ENCODE measurements around the gene PRSS33.

The PRSS33 gene

DNA sequence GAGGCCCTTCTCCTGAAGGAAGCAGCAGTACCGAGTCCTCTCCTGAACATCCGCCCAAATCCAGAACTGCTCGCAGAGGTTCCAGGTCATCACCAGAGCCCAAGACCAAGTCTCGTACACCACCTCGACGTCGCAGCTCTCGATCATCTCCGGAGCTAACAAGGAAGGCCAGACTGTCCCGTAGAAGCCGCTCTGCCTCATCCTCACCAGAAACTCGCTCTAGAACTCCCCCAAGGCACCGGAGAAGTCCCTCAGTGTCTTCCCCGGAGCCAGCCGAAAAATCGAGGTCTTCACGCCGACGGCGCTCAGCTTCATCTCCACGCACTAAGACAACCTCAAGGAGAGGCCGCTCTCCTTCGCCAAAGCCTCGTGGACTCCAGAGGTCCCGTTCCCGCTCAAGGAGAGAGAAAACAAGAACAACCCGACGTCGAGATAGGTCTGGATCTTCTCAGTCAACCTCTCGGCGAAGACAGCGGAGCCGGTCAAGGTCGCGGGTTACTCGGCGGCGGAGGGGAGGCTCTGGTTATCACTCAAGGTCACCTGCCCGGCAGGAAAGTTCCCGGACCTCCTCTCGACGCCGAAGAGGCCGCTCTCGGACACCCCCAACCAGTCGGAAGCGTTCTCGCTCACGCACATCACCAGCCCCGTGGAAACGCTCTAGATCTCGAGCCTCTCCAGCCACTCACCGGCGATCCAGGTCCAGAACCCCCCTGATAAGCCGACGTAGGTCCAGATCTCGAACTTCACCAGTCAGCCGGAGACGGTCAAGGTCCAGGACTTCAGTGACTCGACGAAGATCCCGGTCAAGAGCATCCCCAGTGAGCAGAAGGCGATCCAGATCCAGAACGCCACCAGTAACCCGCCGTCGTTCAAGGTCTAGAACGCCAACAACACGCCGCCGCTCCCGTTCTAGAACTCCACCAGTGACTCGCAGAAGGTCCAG lies 21.6 kb downstream of the PRSS33 start:
- in situ Hi-C loops (cut with MboI; ENCODE audit: low sequenced_read_pairs), result no loop called here

- in situ Hi-C loops (cut with MboI; ENCODE audit: low sequenced_read_pairs), result no loop called here
Measured at GRCh38 chr16:2764718-2765117, 22.6 kb downstream of the PRSS33 start.

- in situ Hi-C loops (cut with MboI; ENCODE audit: low sequenced_read_pairs), result no loop called here
Measured at GRCh38 chr16:2763173-2763572, 24.2 kb downstream of the PRSS33 start.

- in situ Hi-C loops (cut with MboI; ENCODE audit: low sequenced_read_pairs), result no loop called here
Measured at GRCh38 chr16:2762711-2763110, 24.6 kb downstream of the PRSS33 start.

DNA sequence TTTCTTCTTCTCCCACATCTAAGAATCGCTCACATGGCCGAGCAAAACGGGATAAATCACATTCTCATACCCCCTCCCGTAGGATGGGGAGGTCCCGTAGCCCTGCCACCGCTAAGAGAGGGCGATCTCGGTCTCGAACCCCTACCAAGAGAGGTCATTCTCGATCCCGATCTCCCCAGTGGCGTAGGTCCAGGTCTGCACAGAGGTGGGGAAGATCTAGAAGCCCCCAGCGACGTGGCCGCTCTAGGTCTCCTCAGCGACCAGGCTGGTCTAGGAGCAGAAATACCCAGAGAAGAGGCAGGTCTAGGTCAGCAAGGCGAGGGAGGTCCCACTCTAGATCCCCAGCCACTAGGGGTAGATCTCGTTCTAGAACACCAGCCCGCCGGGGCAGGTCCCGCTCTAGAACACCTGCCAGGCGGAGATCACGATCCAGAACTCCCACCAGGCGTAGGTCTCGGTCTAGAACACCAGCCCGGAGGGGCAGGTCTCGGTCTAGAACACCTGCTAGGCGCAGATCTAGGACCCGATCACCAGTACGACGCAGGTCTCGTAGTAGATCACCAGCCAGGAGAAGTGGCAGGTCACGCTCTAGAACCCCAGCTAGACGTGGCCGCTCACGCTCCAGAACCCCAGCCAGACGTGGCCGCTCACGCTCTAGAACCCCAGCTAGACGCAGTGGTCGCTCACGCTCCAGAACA lies 25.3 kb downstream of the PRSS33 start:
- in situ Hi-C loops (cut with MboI; ENCODE audit: low sequenced_read_pairs), result no loop called here

- in situ Hi-C loops (cut with MboI; ENCODE audit: low sequenced_read_pairs), result no loop called here
Measured at GRCh38 chr16:2761472-2761871, 25.9 kb downstream of the PRSS33 start.

DNA sequence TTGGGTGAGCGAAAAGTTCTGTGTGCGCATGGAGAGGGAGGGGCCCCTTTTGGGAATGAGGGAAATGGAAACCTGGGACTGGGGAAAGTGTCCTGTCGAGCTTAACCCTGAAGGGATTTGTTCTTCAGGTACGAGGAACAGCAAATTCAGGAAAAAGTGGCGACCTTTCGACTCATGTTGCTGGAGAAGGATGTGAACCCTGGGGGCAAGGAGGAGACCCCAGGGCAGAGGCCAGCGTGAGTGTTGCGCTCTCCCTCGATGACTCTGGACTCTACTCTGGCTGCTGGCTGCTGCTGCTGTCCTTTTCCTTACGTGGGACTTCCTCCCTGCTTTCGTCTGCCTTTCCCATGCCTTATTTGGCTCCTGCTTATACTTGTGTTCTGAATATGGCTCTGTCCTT lies 30.0 kb downstream of the PRSS33 start:
- in situ Hi-C loops (cut with MboI; ENCODE audit: low sequenced_read_pairs), result no loop called here

GRCh38 chr16:2756288-2757015 lies 30.9 kb downstream of the PRSS33 start:
- in situ Hi-C loops (cut with MboI; ENCODE audit: low sequenced_read_pairs), result no loop called here

DNA sequence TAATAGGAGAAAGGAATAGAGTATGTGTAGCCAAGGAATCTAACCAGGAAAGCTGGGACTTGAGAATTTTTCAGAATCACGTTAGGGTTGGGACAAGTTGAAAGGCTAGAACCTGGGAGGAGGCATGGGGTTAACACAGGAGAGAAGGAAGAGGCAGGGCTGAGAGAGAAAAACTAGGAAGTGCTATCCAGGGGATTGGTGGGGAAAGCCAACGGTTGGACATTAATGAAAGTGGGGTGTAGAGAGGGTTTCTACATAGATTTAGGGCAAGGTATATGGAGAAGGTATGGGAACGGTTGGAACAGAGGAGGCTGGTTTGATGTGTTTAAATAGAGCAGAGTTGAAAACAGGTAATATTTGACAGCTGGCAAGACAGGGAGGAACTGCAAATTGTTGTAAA lies 32.2 kb downstream of the PRSS33 start:
- in situ Hi-C loops (cut with MboI; ENCODE audit: low sequenced_read_pairs), result no loop called here

GRCh38 chr16:2753733-2754020 lies 33.7 kb downstream of the PRSS33 start:
- in situ Hi-C loops (cut with MboI; ENCODE audit: low sequenced_read_pairs), result no loop called here

DNA sequence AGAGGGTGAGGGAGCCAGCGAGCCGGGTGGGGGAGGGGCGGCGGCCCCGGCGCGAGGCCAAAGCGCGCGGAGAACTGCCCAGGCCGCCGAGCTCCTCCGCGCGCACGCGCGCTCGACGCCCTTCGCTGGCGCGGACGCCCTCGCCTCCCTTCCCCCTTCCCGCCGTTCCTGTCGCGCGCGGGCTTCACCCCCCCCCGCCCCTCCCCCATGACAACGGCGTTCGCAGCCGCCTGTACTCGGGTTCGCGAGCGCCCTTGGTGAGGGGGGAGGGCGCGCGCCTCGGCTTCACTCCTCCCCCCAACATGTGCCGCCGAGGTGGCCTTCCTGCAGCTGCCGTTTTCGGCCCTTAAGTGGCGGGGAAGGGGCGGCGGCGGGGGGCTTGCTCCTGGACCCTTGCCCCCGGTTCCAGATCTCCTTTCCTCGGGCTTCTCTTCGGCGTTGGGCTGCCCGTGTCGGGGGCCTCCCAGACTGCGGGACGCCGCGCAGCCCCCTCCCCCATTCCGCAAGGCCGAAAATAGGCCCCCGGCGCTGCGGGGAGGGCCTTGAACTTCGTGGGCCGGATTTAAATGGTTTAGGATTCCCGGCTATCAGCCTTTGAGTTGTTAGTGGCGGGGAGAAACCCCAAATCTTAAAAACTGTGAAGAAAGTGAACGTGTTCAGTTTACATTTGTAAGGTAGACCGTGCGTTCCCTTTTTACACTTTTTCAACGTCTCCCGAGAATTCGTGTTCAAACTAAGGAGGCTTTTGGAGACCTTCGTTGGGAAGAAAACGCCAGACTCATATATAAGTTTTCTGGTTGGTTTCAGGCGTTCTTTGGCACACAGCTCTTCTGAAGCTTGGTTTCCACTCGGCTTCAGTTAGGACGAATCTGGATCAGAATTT lies 34.3 kb downstream of the PRSS33 start:
- in situ Hi-C loops (cut with MboI; ENCODE audit: low sequenced_read_pairs), result no loop called here

GRCh38 chr16:2752035-2752849 lies 35.1 kb downstream of the PRSS33 start, which contains the start of gene SRRM2:
Gene SRRM2 (plus strand): TSS chr16:2752638. CDS start chr16:2756365, 3,727 bp downstream.
- in situ Hi-C loops (cut with MboI; ENCODE audit: low sequenced_read_pairs), result no loop called here

DNA sequence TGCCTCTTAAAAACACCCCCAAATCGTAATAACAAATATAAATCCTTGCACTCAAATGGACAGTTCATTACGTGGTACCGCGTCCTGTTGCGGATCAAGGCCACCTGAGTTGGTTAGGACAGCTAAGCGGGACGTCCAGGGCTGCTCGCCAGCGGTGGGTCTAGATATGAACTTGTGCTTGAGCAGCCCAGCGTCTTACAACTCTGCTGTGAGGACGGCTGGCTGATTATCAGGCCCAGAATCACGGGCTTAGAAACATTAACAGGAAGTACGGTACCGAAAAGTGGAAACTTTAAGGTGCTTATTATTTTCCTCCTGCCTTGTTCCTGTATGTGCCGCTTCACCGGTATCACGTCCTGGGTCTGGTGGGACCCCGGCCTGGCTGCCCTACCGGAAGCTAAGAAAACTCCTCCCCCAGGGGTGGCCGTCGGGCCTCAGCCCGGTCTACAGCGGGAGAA lies 35.8 kb downstream of the PRSS33 start:
- in situ Hi-C loops (cut with MboI; ENCODE audit: low sequenced_read_pairs), result no loop called here

DNA sequence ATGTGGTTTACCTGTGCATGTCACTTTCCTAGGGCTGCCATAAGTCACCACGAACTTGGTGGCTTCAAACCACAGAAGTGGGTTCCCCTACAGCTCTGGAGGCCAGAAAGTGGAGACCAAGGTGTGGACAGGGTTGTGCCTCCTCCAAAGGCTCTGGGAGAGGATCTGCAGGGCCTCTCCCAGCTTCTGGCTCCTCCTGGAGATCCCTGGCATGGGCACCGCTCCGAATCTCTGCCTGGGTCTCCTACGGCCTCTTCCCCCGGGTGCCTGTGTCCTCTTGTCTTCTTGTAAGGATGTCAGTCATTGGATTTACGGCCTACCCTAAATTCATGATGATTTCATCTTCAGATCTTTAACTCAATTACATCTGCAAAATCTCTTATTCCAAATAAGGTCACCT lies 37.4 kb downstream of the PRSS33 start:
- in situ Hi-C loops (cut with MboI; ENCODE audit: low sequenced_read_pairs), result no loop called here

DNA sequence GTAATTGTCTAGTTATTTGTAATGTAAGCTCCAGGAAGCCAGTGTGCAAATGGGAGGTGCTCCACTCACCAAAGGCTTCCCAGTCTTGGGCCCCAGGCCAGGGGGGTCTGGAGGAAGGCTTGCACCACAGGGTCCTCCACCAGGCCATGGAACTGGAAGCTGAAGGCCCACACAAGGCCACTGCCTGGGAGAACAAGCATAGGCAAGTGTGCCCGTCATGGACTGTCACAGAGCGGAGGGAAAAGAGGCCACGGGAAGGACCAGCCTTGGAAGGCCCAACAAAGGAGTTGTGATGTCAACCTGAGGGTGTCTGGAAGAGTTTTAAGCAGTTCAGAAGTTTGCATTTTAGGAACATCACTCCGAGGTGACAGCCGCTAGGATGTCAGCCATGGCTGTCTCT lies 37.9 kb downstream of the PRSS33 start:
- in situ Hi-C loops (cut with MboI; ENCODE audit: low sequenced_read_pairs), result no loop called here

- in situ Hi-C loops (cut with MboI; ENCODE audit: low sequenced_read_pairs), result no loop called here
Measured at GRCh38 chr16:2748757-2749455, 38.5 kb downstream of the PRSS33 start.

DNA sequence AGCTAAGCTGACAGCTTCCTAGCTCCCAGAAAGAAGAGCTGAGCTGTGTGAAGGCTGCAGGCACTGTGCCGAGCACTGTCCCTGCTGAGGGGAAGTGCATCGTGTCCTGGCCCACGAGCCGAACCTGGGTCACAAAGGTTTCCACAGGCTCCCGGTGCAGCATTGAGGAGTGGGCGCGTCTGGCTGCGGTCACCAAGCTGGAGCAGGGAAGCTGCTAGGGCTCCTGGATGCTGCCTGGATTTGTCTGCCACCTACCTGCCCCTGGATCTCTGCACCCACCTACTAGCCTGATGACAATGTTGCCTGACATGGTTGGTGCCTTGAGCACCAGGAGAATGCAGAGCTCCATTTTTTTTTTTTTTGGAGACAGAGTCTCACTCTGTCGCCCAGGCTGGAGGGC lies 41.4 kb downstream of the PRSS33 start:
- in situ Hi-C loops (cut with MboI; ENCODE audit: low sequenced_read_pairs), result no loop called here

DNA sequence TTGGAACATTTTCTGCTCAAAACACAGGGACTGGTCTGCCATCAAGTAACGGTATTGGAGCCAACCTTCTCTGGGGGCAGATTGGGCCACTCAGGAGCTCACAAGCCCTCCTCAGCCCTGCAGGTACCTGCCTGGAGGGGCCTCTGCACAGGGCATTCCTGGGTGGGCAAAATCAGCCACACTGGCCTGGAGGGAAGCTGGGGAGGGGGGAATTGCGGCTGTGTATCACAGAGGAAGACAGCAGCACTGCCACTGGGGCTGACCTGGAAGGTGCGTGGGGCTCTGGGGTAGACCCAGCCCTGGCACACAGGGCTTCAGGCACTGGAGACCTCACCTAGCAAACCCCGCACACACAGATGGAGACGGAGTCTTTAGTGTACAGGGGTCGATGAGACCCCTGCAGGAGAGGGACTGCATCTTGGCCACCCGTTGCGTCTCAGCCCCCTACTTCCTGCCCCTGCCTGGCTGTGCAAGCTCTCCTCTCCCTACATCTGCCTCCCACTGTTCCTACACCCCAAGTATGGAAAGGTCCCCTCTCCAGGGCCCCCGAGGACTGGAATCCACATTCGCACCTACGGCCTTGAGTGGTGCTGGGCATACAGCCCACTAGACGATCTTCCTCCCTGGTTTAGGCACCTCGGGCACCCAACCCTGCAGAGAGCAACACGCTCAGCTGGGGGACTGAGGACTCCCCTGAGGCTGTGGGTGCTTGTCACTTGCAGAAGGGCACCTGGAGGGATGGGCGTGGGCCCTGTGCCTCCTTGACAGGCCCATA lies 42.1 kb downstream of the PRSS33 start:
- in situ Hi-C loops (cut with MboI; ENCODE audit: low sequenced_read_pairs), result no loop called here
